SK-N-SH (cell line): ENCODE measurements around the gene WDR77. TPM values are rescaled to one million over a fixed set of nuclear protein-coding genes. Genes with fewer than 3 reads are reported as not detected.

Experiments
- CTCF ChIA-PET: fragments of 300-600, 350-600 bp; formaldehyde crosslinking; extraction: SDS; loops from one replicate; lab custom pipeline; 2021; lab: Yijun Ruan, JAX
- POLR2A ChIA-PET: fragments of 350-600 bp; sonication (Branson Sonifier 250); formaldehyde crosslinking; extraction: SDS; loops from one replicate; lab custom pipeline; 2020; ENCODE audit warnings: antibody characterized with exemption, inconsistent platforms; lab: Yijun Ruan, JAX
- DNase-seq: peaks from one replicate; pipeline ENCODE4 v3.0.0; 2012
- H2AFZ ChIP-seq: fragments of 200-600 bp; sonication (generic); 2 replicates; pipeline ENCODE4 v1.8.1; 2016; ENCODE audit warnings: antibody characterized with exemption, mild to moderate bottlenecking, low read depth
- H3F3A ChIP-seq: fragments of 200-600 bp; sonication (generic); replicated peaks from 2 replicates; pipeline ENCODE3; 2016; ENCODE audit warnings: antibody characterized with exemption, mild to moderate bottlenecking; ENCODE audit not compliant: insufficient read depth
- H3K27ac ChIP-seq, 2 experiments: fragments of 200-500 bp in 1 of 2; fragments of 200-600 bp in 1 of 2; sonication (Bioruptor generic) in 1 of 2; sonication (generic), shearing (Covaris generic) in 1 of 2; 2 replicates each; pipeline versions ENCODE4 v1.5.1 to v1.6.1; 2014 to 2016; ENCODE audit warnings: low read depth in 2 of 2, inconsistent platforms in 1 of 2, low read length in 1 of 2, mild to moderate bottlenecking in 1 of 2, mixed read lengths in 1 of 2
- H3K27me3 ChIP-seq: fragments of 200-600 bp; sonication (generic), shearing (Covaris generic); 2 replicates; pipeline ENCODE4 v1.6.1; 2016; ENCODE audit warnings: mixed run types; ENCODE audit not compliant: insufficient read depth
- H3K36me3 ChIP-seq, 2 experiments: fragments of 200-500 bp in 1 of 2; fragments of 200-600 bp in 1 of 2; sonication (Bioruptor generic) in 1 of 2; sonication (generic) in 1 of 2; replicated peaks in 1 of 2; 2 replicates each; pipeline versions ENCODE3 to v1.5.1; 2014 to 2016; ENCODE audit warnings: low read length in 1 of 2, mild to moderate bottlenecking in 1 of 2; ENCODE audit not compliant: insufficient read depth in 2 of 2, control insufficient read depth in 1 of 2
- H3K4me1 ChIP-seq, 2 experiments: fragments of 200-500 bp in 1 of 2; fragments of 200-600 bp in 1 of 2; sonication (Bioruptor generic) in 1 of 2; sonication (generic), shearing (Covaris generic) in 1 of 2; 2 replicates each; pipeline versions ENCODE4 v1.5.1 to v1.6.1; 2014 to 2016; ENCODE audit warnings: low read depth in 1 of 2, low read length in 1 of 2, mixed run types in 1 of 2; ENCODE audit not compliant: insufficient read depth in 2 of 2, control insufficient read depth in 1 of 2
- H3K4me2 ChIP-seq: fragments of 200-600 bp; sonication (generic), shearing (Covaris generic); 2 replicates; pipeline ENCODE4 v1.6.1; 2017; ENCODE audit warnings: mixed run types
- H3K4me3 ChIP-seq, 2 experiments: fragments of 200-500 bp in 1 of 2; fragments of 200-600 bp in 1 of 2; sonication (Bioruptor generic) in 1 of 2; sonication (generic), shearing (Covaris generic) in 1 of 2; 2 replicates each; pipeline versions ENCODE4 v1.5.1 to v1.8.1; 2014 to 2016; ENCODE audit warnings: low read depth in 2 of 2, inconsistent platforms in 1 of 2, low read length in 1 of 2, mild to moderate bottlenecking in 1 of 2, mixed read lengths in 1 of 2, moderate library complexity in 1 of 2
- H3K79me2 ChIP-seq: fragments of 200-600 bp; sonication (generic); 2 replicates; pipeline ENCODE4 v1.8.1; 2017; ENCODE audit warnings: mild to moderate bottlenecking; ENCODE audit not compliant: insufficient read depth
- H3K9ac ChIP-seq: fragments of 200-600 bp; sonication (generic); 2 replicates; pipeline ENCODE4 v1.6.1; 2017; ENCODE audit warnings: mixed run types
- H3K9me2 ChIP-seq: fragments of 200-600 bp; sonication (generic); 2 replicates; pipeline ENCODE4 v1.6.1; 2017; ENCODE audit warnings: mixed run types
- H3K9me3 ChIP-seq: fragments of 200-600 bp; sonication (generic); 2 replicates; pipeline ENCODE4 v1.6.1; 2017; ENCODE audit warnings: mixed run types, mild to moderate bottlenecking, moderate library complexity
- H4K20me1 ChIP-seq: fragments of 200-600 bp; sonication (generic); 2 replicates; pipeline ENCODE4 v1.6.1; 2017; ENCODE audit warnings: mild to moderate bottlenecking, mixed run types; ENCODE audit not compliant: insufficient read depth
- CHD2 ChIP-seq: fragments of 150-350 bp; IDR thresholded peaks from 2 replicates; pipeline ENCODE4 v1.6.1; 2018; ENCODE audit warnings: low read length; ENCODE audit not compliant: partially characterized antibody
- CTCF ChIP-seq: fragments of 200-600 bp; sonication (generic); IDR thresholded peaks from 2 replicates; pipeline ENCODE4 v1.6.1; 2017; ENCODE audit warnings: antibody characterized with exemption, mild to moderate bottlenecking, moderate library complexity
- FOSL2 ChIP-seq: IDR thresholded peaks from 2 replicates; pipeline ENCODE4 v1.4.0; 2012; ENCODE audit warnings: low read depth, mild to moderate bottlenecking, moderate library complexity, borderline replicate concordance
- GATA2 ChIP-seq: sonication (generic); formaldehyde crosslinking; IDR thresholded peaks from 2 replicates; pipeline ENCODE4 v1.5.0; 2020; ENCODE audit warnings: mild to moderate bottlenecking, missing genetic modification reagents
- JUND ChIP-seq: IDR thresholded peaks from 2 replicates; pipeline ENCODE4 v1.4.0; 2012
- MXI1 ChIP-seq: IDR thresholded peaks from 2 replicates; pipeline ENCODE4 v1.6.1; 2012; ENCODE audit warnings: mild to moderate bottlenecking, low read depth, low read length, improper control_type of control experiment
- NFIC ChIP-seq: IDR thresholded peaks from 2 replicates; pipeline ENCODE4 v1.4.0; 2012; ENCODE audit warnings: borderline replicate concordance
- POLR2AphosphoS5 ChIP-seq: IDR thresholded peaks from 2 replicates; pipeline ENCODE4 v1.6.1; 2012; ENCODE audit warnings: low read depth, low read length
- RAD21 ChIP-seq: IDR thresholded peaks from 2 replicates; pipeline ENCODE4 v1.6.1; 2012; ENCODE audit warnings: mild to moderate bottlenecking, low read length
- SIN3A ChIP-seq: IDR thresholded peaks from 2 replicates; pipeline ENCODE4 v1.6.1; 2012; ENCODE audit warnings: low read depth, mild to moderate bottlenecking, low read length, moderate library complexity, borderline replicate concordance
- WGBS: methylation state at CpG from one replicate; pipeline ENCODE4 v1.1.6; 2017; ENCODE audit warnings: low lambda C conversion rate; 5-methylcytosine and 5-hydroxymethylcytosine counted together
- polyA plus RNA-seq, 3 experiments: library from polyadenylated mRNA; depleted of rRNA; stranded (reverse); fragments of >200 nt; gene quantifications; 2 replicates each; pipeline ENCODE4 v1.2.3, GENCODE V29; 2012

The WDR77 gene
- polyA plus RNA-seq, 1 of the 3 experiments (the other 2 are of a cell fraction) = 97.1 TPM

GRCh38 chr1:111442457-111442856 is 6.6 kb downstream of the WDR77 start:
- Histone ChIP-seq H3K36me3 (peaks cover 57 to 85% of the 10 kb centered on the region in 2 experiments), H3K4me3 (no peak overlapping the region), H3K27ac (no peak overlapping the region), H3K9ac (no peak overlapping the region), H3K27me3 (no peaks in the 10 kb centered on the region), H3K79me2 (peaks cover 32% of the 10 kb centered on the region), H3F3A (peaks cover 3% of the 10 kb centered on the region), H3K9me2 (no peaks in the 10 kb centered on the region), H2AFZ (no peak overlapping the region), H3K4me2 (no peak overlapping the region), H3K9me3 (no peaks in the 10 kb centered on the region), H4K20me1 (no peaks in the 10 kb centered on the region), H3K4me1 (no peaks in the 10 kb centered on the region; a peak in 2 of 4 replicates)
- 86% methylated on average over 4 of the region's 4 CpGs for WGBS
- TF ChIP-seq GATA2 (CRISPR knock-in tag) = no peak
- TF ChIP-seq POLR2AphosphoS5 = no peak
- no peak for TF ChIP-seq MXI1
- TF ChIP-seq JUND = no peak
- no peak for TF ChIP-seq CHD2
- no peak for TF ChIP-seq FOSL2
- TF ChIP-seq NFIC = no peak
- CTCF ChIA-PET = interaction anchor here (0.7 to 1.2 kb wide), 2 partner anchors 9 to 219 kb away, joined by 3 to 4 read pairs; no protein-coding TSS in a partner anchor
- DNase-seq = no peak
- POLR2A ChIA-PET = no interaction called here

DNA sequence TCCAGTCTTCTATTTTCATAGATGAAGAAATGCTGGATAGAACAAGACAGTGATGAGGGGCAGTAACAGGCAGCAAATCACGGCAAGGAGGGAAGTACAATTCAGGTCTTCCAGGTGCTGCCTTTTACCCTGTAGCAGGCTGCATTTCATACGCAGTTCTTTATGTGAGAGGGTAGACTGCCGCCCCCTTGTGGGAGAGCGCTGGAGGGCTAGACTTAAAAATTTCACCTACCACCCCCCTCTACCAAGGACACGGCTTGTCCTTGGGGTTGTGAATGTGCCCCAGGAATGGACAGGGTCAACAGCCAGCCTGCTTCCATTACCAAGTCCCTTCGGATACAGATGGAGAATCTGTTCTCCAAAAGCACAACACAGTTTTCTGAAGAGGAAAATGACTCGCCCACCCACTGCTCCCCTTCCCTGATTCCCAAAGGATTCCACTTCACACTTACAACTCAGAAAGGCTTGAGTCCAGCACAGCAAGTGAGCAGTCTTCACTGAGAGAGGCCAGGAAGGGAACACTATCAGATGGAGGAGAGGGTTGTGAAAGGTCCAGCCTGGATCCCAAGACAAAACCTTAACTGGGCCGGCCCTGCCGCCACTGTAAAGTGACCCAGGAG is 7.4 kb downstream of the WDR77 start:
- H3K36me3 ChIP-seq = peaks cover 57 to 79% of the 10 kb centered on the region in 2 experiments
- TF ChIP-seq CTCF (peak; percentile 55), SIN3A (no peak), RAD21 (peak; percentile 34; the same call in 1 of the 2 replicates)
- POLR2A ChIA-PET = no interaction called here
- H4K20me1 ChIP-seq = no peaks in the 10 kb centered on the region
- no peak overlapping the region for H3K4me3 ChIP-seq
- peaks cover 3% of the 10 kb centered on the region for H3F3A ChIP-seq
- CTCF ChIA-PET = interaction anchor here (1.2 kb wide), 2 partner anchors 219 to 313 kb away, joined by 3 to 4 read pairs; no protein-coding TSS in a partner anchor
- 94% methylated on average over 7 of the region's 9 CpGs for WGBS
- H3K79me2 ChIP-seq = peaks cover 24% of the 10 kb centered on the region
- H3K4me2 ChIP-seq = no peak overlapping the region
- H2AFZ ChIP-seq = no peak overlapping the region
- peak; percentile 33 for DNase-seq
- no peaks in the 10 kb centered on the region for H3K4me1 ChIP-seq
- H3K9ac ChIP-seq = no peak overlapping the region
- no peak overlapping the region for H3K27ac ChIP-seq
- H3K27me3 ChIP-seq = no peaks in the 10 kb centered on the region
- H3K9me2 ChIP-seq = no peaks in the 10 kb centered on the region
- no peaks in the 10 kb centered on the region for H3K9me3 ChIP-seq
